ENCODE results near the gene UPF3B.
"Not testable (repeated sequence)": the region's sequence is repeated elsewhere in the genome, so short reads cannot be mapped to it uniquely, and the experiment has no call there.

UPF3B gene, protein sequence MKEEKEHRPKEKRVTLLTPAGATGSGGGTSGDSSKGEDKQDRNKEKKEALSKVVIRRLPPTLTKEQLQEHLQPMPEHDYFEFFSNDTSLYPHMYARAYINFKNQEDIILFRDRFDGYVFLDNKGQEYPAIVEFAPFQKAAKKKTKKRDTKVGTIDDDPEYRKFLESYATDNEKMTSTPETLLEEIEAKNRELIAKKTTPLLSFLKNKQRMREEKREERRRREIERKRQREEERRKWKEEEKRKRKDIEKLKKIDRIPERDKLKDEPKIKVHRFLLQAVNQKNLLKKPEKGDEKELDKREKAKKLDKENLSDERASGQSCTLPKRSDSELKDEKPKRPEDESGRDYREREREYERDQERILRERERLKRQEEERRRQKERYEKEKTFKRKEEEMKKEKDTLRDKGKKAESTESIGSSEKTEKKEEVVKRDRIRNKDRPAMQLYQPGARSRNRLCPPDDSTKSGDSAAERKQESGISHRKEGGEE

DNA sequence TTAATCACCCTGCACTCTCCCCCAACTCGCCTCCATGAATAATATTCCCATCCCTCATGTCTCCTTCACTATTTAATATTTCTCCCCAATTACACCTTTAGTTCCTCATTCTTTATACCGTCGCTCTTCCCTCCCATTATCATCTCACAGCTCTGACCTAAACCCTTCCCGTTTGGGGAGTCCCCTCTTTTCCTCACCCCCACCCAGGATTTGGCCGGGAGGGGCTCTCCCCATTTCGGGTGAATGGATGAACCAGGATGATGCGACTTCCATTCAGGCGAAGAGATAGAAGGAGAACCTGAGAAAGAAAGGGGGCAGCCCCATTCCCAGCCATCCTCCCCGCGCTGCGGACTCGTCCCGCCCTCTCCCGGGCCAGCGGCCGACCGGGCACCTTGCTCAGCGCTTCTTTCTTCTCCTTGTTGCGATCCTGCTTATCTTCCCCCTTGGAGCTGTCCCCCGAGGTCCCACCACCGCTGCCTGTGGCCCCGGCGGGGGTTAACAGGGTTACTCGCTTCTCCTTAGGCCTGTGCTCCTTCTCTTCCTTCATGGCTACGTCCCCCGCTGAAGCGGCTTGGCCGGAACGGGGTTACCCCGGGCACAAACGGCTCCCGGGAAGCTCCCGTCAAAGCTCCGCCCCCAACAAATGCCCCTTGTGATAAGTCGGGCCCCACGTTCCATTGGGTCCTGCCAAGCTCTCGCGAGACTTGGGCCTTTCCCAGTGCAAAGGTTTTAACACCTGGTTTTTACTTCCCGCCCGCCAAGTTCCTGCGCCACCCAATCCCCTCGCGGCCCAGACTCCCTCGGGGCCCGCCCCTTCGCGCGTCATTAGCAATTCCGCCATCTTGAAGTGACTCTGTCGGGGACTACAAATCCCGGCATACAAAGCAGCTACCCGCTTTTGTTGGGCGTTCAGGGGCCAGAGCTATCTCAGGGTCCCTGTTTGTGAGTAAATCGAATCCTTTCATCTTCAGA, at the start of gene UPF3B:
Gene UPF3B, minus strand, starts transcription at position 582 of the 972 bp plus-strand sequence. Its CDS starts 35 bp downstream, at position 547.
- DNase-seq, result peak; percentile 83

DNA sequence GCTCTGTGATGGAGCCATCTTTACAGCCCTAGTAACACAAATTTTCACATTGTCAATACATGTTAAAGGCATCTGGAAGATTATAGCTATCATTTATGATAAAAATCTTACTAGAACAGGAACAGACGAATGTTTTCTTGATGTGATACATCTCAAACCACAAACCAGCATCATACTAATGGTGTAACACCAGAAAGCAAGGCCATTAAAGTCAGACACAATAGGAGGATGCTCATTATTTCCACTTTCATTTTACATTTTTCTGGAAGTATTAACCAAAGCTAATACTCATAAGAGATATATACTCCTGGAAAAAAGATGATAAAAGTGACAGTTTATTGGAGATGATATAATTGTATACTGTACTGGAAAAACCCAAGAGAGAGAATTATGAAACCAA, 48.2 kb upstream of the UPF3B start:
- DNase-seq, result no peak

DNA sequence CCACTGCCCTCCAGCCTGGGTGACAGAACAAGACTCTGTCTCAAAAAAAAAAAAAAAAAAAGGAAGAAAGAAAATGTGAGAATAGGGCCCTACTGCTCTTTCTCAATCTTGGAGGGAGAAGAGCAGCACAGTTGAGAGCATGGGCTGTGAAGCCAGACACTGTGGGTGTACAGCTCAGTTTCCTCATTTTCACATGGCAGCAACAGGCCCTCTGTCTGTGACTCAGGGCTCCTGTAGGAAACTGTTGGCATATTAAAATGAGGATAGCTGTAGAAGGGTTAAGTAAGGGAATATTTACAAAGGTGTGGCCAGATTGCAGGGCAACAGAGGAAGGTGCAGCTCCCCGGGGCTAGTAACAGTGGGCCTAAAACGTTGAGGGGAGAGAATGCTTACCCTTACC, 46.4 kb upstream of the UPF3B start:
- DNase-seq, result no peak

DNA sequence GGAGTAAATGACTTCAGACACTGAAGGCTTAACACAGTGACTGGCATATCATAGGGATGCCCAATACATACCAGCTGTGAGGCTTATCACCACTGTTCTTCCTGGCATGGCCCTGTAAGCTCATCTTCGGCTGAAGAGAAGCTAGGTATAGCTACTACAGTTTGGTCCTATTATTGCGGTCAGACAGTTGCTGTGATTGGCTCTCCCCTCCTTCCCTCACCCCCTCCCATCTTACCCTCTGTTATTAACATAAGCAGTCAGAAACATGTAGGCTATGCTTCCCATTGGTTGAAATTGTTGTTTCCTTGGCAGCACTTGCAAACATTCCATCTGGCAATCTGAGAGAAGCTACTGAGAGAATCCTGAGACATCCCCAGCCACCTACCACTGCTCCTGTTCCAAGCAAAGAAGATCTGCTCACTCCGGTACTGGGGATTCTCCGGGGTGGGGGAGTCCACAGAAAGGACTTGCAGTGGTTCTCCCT, 43.1 kb upstream of the UPF3B start, which contains the start of gene AKAP14:
Gene AKAP14, plus strand, starts transcription at position 51 of the 484 bp plus-strand sequence. CDS start 7,331 bp downstream, outside the sequence.
- no peak for DNase-seq

DNA sequence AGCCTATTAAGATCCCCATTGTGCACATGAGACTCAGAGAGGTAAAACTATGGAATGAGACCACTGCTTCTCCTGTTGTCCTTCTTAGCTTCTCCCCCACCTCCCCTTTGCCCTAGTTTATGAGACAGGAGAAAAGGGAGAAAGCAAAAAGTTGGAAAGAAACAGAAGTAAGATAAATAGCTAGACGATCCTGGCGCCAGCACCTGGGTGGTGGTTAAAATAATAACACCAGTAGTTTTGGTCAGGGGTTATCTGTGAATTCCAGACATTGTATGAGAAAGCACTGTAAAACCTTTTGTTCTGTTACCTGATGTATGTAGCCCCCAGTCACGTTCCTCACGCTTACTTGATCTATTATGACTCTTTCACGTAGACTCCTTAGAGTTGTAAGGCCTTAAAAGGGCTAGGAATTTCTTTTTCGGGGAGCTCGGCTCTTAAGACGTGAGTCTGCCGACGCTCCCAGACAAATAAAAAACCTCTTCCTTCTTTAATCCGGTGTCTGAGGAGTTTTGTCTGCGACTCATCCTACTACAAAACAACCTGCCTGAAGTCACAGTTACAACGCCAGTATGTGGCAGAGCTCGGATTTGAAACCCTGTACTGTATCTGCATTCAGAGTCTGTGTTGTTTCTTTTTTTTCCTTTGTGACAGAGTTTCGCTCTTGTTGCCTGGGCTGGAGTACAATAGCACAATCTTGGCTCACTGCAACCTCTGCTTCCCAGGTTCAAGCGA, 39.4 kb upstream of the UPF3B start:
- not testable (repeated sequence) for DNase-seq

DNA sequence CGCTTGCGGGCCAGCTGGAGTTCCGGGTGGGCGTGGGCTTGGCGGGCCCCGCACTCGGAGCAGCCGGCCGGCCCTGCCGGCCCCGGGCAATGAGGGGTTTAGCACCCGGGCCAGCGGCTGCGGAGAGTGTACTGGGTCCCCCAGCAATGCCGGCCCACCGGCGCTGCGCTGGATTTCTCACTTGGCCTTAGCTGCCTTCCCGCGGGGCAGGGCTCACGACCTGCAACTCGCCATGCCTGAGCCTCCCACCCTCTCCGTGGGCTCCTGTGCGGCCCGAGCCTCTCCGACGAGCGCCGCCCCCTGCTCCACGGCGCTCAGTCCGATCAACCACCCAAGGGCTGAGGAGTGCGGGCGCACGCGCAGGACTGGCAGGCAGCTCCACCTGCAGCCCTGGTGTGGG, 37.9 kb upstream of the UPF3B start:
- DNase-seq, result not testable (repeated sequence)

DNA sequence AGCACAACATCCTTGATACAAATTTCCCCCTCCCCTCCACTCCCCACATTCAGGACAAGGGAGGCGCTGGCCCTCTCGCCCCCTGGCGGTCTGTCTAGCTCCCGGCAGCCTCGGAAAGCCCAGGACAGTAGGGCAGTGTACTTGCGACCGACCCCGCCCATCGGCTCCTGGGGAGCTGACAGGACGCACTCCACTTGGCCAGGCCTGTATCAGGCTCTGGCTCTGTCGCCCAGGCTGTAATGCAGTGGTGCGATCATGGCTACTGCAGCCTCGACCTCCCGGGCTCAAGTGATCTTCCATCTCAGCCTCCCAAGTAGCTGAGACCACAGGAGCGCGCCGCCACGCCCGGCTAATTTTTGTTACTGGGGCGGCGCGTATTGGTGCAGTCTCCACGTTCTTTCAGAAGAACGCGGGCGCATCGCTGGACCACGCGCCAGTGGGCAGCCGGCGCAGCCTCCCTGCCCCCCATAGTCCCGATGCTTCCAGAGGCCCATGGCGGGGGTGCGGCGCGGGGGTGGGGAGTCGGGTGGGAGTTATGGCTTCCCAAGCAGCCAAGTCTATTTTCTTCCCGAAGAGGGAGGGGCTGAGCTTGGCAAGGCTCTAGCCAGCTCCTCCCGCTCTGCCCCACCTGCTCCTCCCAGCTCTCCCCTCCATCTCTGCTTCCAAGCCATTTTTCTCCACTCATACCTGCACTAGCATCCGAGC, 35.1 kb upstream of the UPF3B start:
- DNase-seq, result peak; percentile 20

DNA sequence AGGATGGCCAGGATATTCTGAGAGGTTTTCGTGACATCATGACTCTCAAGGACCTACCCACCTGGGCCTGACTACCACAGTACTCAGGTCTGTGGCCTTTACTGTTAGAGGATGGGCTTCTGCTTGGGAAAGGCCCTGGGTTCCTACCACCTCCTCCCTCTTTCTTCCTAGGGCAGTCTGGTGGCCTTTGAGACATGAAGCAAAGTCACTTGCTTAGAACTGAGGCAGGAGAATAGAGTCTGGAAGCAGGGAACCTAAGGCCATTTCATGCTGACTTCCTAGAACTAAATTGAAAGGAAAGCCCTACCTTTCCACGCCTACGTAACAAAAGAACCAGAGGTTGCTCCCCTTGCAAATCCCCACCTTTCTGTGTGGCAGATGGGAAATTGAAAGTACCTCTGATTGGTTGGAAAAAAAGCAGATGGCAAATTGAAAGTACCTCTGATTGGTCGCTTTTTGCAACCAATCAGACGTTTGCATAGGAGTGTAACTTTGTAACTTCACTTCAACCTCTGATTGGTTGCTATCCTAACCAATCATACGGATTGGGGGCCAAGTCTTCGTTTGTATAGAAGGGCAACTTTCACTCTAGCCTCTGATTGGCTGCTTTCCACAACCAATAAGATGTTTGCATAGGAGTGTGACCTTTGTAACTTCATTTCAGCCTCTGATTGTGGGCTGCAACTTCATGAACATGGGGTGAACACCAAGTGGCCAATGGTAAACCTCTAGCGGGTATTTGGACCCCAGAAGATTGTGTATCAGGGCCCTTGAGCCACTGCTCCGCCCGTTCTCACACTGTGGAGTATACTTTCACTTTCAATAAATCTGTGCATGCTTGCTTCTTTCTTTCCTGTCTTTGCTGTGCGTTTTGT, 33.0 kb upstream of the UPF3B start:
- no peak for DNase-seq

DNA sequence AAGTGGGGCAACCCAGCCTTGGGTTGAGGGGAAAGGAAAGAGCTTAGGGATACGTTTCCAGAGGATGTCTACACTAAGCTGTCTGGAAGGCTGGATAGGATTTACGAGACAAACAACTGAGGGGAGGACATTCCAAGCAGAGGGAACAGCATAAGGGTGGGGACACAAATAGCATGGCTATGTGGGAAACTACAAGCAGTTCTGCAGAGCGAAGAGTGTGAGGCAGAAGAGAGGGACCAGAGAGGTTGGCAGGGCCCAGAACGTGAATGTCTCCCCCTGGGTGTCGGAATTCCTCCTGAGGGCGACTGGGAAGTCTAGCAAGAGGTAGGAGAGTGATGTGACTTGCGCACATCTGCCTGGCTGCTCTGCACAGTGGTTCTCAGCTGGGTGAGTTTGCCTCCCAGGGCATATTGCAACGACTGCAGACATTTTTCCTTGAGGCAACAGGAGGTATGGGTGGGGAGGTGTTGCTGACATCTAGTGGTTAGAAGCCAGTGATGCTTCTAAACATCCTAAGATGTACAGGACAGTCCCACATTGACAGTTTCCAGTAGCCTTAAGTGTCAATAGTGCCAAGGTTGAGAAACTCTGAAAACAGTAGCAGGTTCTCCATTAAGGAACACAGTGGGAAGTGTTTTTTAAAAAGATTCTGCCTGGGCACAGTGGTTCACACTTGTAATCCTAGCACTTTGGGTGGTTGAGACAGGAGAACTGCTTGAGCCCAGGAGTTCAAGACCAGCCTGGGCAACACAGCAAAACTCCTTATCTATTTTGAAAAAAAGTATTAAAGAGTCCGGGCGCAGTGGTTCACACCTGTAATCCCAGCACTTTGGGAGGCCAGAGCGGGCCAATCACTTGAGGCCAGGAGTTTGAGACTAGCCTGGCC, 28.0 kb upstream of the UPF3B start:
- DNase-seq, result no peak

DNA sequence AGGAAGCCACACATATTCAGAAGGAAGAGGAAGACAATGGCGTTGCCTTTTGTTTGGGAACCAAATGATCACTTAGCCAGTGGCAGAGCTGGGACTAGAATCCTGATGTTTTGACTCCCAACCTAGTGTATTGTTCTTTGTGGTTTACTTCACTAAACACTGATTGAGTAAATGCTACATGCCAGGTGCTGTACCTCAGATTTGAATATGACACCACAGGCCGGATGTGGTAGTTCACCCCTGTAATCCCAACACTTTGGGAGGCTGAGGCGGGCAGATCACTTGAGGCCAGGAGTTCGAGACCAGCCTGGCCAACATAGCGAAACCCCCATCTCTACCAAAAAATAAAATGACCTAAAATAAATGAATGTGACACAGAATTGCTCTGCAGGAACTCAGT, 27.3 kb upstream of the UPF3B start:
- DNase-seq, result no peak

DNA sequence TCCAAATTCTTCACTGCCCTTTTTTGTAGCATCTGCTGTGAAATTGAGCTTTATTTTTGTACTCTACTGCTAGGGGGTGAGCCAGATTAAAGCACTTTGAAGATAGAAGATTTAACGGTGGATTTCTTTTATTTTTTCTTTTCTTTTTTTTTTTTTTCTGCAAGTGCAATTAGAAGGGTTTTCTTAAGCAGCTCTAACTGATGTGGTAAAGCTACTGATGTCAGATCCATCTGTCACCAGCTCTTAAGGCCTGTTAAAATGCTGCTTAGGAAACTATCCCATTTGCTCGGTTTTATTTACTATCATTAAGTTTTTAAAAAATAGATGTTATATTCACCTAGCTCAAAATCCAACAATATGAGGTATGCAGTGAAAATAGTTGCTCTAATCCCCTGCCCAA, 26.0 kb upstream of the UPF3B start:
- DNase-seq, result no peak

DNA sequence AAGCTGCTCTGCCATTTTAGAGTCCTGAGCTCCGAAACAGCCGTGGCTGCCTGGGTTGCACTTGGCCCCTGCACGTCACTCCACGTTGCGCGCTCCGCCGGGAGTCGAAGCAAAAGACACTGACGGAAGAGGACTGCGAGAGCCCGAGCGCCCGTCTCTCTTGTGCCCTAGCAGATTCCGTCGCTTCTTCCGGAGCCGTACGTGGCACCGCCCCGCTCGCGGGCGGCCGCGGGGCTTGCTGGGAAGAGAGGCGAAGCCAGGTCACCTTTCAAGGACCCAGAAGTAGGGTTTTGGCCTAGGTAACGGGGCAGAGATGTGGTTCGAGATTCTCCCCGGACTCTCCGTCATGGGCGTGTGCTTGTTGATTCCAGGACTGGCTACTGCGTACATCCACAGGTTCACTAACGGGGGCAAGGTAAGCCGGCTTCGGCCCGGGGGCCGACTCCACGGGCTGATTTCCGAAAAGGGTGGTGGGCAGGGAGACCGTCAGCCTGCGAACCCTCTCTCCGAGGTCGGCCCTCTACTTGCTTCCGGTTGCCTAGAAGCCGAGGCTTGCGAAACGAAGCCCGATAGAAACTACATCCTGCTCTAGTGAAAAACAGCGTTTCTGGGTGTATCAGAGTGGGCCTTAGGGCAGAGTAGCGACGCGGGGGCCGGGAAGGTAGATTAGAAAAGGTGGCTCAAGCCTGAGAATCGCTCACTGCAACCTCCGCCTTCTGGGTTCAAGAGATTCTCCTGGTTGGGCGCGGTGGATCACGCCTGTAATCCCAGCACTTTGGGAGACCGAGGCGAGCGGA, 19.0 kb upstream of the UPF3B start, which contains the start of the genes NDUFA1 and RNF113A:
Gene NDUFA1, plus strand, starts transcription at position 234 of the 797 bp plus-strand sequence. Its CDS starts 80 bp downstream, at position 314.
Gene RNF113A, minus strand, starts transcription at position 135 of the 797 bp plus-strand sequence. Its CDS starts 120 bp downstream, at position 15.
- peak; percentile 20 for DNase-seq

DNA sequence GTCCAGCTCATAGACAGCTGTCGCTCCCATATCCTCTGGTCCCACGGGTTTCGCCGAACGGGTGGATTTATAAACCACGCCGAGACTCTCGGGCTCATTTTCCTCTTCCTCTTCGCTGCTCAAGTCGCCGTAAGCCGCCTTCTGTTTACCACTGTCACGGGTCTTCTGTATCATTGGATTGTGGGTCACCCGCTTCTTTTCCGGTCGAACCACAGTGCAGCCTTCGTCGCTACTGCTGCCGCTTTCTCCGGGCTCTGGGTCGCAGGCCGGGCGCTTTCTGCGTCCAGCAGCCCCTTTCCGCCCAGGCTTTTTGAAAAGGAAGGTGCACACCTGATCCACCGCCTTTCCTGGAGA, 18.5 kb upstream of the UPF3B start:
- DNase-seq, result no peak

DNA sequence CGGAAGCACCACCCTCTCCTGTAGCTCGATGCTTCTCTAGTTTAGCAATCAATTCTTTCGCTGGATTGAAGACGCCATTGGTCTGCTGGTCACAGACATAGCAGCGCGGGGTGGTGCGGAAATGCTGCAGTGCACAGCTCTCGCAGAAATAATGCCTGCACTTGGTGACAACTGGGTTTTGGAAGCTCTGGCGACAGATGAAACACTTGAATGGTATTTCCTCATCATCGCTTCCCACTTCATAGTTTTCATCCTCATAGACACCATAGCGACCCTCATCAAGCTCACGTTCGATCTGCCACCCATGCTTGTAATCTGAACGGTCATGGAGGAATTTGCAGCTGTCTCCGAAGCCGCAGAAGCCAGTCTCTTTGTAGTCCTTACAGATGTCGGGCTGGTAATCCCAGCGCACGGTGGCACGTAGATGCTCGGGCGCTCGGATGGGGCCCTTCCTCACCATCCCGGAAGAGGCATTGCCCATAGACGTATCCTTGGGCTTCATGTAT, 17.9 kb upstream of the UPF3B start:
- no peak for DNase-seq

DNA sequence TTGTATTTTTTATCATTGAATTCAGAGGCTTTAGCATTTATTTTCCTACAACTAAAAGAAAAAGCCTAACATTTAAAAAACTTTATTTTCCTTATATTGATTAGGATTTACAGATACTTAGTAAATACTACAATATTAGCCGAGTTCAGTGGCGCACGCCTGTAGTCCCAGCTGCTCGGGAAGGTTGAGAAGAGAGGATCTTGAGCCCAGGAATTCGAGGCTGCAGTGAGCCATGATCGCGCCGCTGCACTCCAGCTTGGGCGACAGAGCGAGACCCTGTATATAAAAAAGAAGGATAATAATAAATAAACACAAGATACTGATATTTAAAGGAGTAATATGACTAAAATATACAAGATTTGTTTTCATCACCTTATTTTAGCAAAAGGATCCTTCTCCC, 681 bp upstream of the UPF3B start:
- DNase-seq, result no peak

DNA sequence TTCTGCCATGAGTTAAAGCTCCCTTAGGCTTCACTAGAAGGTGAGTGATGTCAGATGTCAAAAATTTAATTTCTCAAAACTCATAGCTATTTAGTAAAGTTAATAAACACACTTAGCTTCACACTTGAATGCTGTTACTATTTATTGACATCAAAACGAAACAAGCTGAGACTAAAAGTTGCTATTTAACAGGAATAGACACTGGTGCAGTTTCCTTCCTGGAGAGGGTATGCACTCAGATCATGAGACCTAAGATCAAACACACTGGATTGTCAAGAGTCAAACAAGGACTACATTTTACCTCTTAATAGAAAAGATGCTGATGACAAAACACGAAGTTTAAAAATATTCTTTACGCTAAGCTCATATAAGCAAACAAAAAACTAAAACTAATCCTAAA, 18.9 kb downstream of the UPF3B start:
- DNase-seq, result no peak

DNA sequence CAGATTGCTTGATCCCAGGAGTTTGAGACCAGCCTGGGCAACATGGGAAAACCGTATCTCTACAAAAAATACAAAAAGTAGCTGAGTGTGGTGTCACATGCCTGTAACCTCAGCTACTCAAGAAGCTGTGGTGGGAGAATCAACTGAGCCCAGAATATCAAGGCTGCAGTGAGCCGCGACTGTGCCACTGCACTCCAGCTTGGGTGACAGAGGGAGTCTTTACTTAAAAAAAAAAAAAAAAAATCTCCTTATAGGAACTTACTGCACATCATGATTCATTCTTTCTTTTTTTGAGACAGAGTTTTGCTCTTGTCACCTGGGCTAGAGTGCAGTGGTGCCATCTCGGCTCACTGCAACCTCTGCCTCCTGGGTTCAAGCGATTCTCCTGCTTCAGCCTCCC, 24.3 kb downstream of the UPF3B start:
- DNase-seq, result no peak

DNA sequence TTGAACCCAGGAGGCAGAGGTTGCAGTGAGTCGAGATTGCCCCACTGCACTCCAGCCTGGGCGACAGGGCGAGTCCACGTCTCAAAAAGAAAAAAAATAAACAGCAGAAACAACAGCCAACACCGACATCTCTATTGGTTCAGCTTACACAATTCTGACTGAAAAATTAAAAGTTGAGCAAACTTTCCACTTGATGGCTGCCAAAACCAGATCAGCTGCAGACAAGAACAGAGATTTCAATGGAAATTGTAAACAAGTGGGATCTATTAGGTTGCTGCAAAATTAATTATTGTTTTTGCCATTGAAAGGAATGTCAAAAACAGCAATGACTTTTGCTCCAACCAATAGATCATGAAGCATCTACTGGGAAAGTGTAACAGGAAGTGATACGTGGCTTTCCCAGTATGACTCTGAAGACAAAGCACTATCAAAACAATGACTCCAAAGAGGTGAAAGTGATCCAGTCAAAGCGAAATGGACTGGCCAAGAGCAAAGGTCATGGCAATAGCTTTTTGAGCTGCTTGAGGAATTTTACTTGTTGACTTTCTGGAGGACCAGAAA, 26.3 kb downstream of the UPF3B start:
- no peak for DNase-seq
